Prostate gland (tissue), 2 donors: ENCODE measurements around the gene CSNK1A1L. TPM values are rescaled to one million over a fixed set of nuclear protein-coding genes. Genes with fewer than 3 reads are reported as not detected.

Experiments used
- DNase-seq: peaks from one replicate; pipeline ENCODE4 v3.0.0-alpha.2; 2019; ENCODE audit warnings: low spot score
- H3K27ac ChIP-seq, 2 donors: fragments of 200-600 bp; sonication (generic); 2 replicates each; pipeline ENCODE4 v1.5.1; 2017 to 2019
- H3K27me3 ChIP-seq: fragments of 200-600 bp; sonication (generic); replicated peaks from 2 replicates; pipeline ENCODE4 v1.5.1; 2019; ENCODE audit not compliant: insufficient read depth
- H3K36me3 ChIP-seq, 2 donors: fragments of 200-600 bp; sonication (generic); 1 replicate in 1 of 2; 2 replicates in 1 of 2; pipeline versions ENCODE4 v1.5.1 to v1.8.1; 2017 to 2019
- H3K4me1 ChIP-seq: fragments of 200-600 bp; sonication (generic); replicated peaks from 2 replicates; pipeline ENCODE4 v1.5.1; 2019
- H3K4me3 ChIP-seq, 2 donors: fragments of 200-600 bp; sonication (generic); 2 replicates each; pipeline ENCODE4 v1.5.1; 2017 to 2019
- H3K9me3 ChIP-seq: fragments of 200-600 bp; sonication (generic); 2 replicates; pipeline ENCODE4 v1.5.1; 2017
- CTCF ChIP-seq, 4 experiments: fragments of 200-600 bp in 2 of 4; fragments of 450-650 bp in 2 of 4; sonication (generic) in 2 of 4; IDR thresholded peaks; 1 replicate in 3 of 4; 2 replicates in 1 of 4; pipeline ENCODE4 v1.5.1; 2016 to 2019; ENCODE audit warnings: antibody characterized with exemption in 4 of 4, mild to moderate bottlenecking in 2 of 4, moderate library complexity in 2 of 4
- POLR2A ChIP-seq: fragments of 450-650 bp; IDR thresholded peaks from one replicate; pipeline ENCODE4 v1.6.1; 2016; ENCODE audit warnings: antibody characterized with exemption, mild to moderate bottlenecking
- POLR2AphosphoS5 ChIP-seq: sonication (generic); formaldehyde crosslinking; IDR thresholded peaks from one replicate; pipeline ENCODE4 v1.6.1; 2017; ENCODE audit warnings: antibody characterized with exemption
- WGBS: methylation state at CpG from one replicate; pipeline ENCODE4 v1.1.5; 2018; 5-methylcytosine and 5-hydroxymethylcytosine counted together
- intact Hi-C: fragments of 100-400 bp; cut with DNase I; formaldehyde crosslinking; loops from one replicate; pipeline ENCODE4 v1.14.2; 2022
- total RNA-seq, 2 donors: library from RNA; depleted of rRNA; stranded (reverse); fragments of >200 nt; gene quantifications; one replicate each; pipeline ENCODE4 v1.1.0, GENCODE V29; 2016

The CSNK1A1L gene
- total RNA-seq, 2 donors from 2014 or later: 1.6 TPM; not detected in 1

- Histone ChIP-seq H3K9me3 (no peaks in the 10 kb centered on the region), H3K4me3 (no peak overlapping the region), H3K4me1 (no peaks in the 10 kb centered on the region), H3K36me3 (no peaks in the 10 kb centered on the region), H3K27me3 (no peaks in the 10 kb centered on the region), H3K27ac (no peak overlapping the region)
- 77% methylated on average over 4 of the region's 4 CpGs for WGBS
- no peak for TF ChIP-seq POLR2A
- no peak for TF ChIP-seq POLR2AphosphoS5
- TF ChIP-seq CTCF (IDR thresholded peaks at IDR 0.05): no peak
- DNase-seq: no peak
- intact Hi-C loops: no loop called here
Measured at GRCh38 chr13:37102896-37103295, 2.6 kb downstream of the CSNK1A1L start.

- Histone ChIP-seq H3K36me3 (no peaks in the 10 kb centered on the region), H3K4me1 (no peaks in the 10 kb centered on the region), H3K4me3 (no peak overlapping the region), H3K9me3 (no peaks in the 10 kb centered on the region), H3K27ac (no peak overlapping the region), H3K27me3 (no peaks in the 10 kb centered on the region)
- intact Hi-C loops: no loop called here
- 40% methylated on average over 1 of the region's 1 CpG for WGBS
- no peak for DNase-seq
- TF ChIP-seq CTCF (IDR thresholded peaks at IDR 0.05): no peak
- no peak for TF ChIP-seq POLR2A
- no peak for TF ChIP-seq POLR2AphosphoS5
Measured at GRCh38 chr13:37101201-37101600, 4.3 kb downstream of the CSNK1A1L start.

GRCh38 chr13:37100731-37101130 lies 4.7 kb downstream of the CSNK1A1L start:
- intact Hi-C loops: no loop called here
- no peak for TF ChIP-seq POLR2A
- TF ChIP-seq CTCF (IDR thresholded peaks at IDR 0.05): no peak
- no peak for TF ChIP-seq POLR2AphosphoS5
- H3K4me1 ChIP-seq: no peaks in the 10 kb centered on the region

GRCh38 chr13:37097076-37097475 lies 8.4 kb downstream of the CSNK1A1L start:
- no peak overlapping the region for H3K4me3 ChIP-seq
- no peaks in the 10 kb centered on the region for H3K9me3 ChIP-seq
- H3K36me3 ChIP-seq: no peaks in the 10 kb centered on the region
- intact Hi-C loops: no loop called here
- WGBS: 69% methylated on average over 4 of the region's 4 CpGs
- H3K27ac ChIP-seq: no peak overlapping the region
- no peaks in the 10 kb centered on the region for H3K27me3 ChIP-seq
- no peaks in the 10 kb centered on the region for H3K4me1 ChIP-seq
- TF ChIP-seq CTCF (IDR thresholded peaks at IDR 0.05) (no peak), POLR2AphosphoS5 (no peak), POLR2A (no peak)
- no peak for DNase-seq

More at GRCh38 chr13:37100731-37101130, 4.7 kb downstream of the CSNK1A1L start:
- H3K27ac ChIP-seq: no peak overlapping the region
- no peaks in the 10 kb centered on the region for H3K27me3 ChIP-seq
- H3K4me3 ChIP-seq: no peak overlapping the region
- H3K36me3 ChIP-seq: no peaks in the 10 kb centered on the region
- DNase-seq: no peak
- no peaks in the 10 kb centered on the region for H3K9me3 ChIP-seq

- Histone ChIP-seq H3K27ac (no peak overlapping the region), H3K9me3 (no peaks in the 10 kb centered on the region), H3K27me3 (no peaks in the 10 kb centered on the region), H3K4me3 (no peak overlapping the region), H3K36me3 (no peaks in the 10 kb centered on the region), H3K4me1 (no peaks in the 10 kb centered on the region)
- no peak for DNase-seq
- WGBS: 90% methylated on average over 4 of the region's 4 CpGs
- intact Hi-C loops: no loop called here
- no peak for TF ChIP-seq POLR2AphosphoS5
- TF ChIP-seq CTCF (IDR thresholded peaks at IDR 0.05): no peak
- TF ChIP-seq POLR2A: no peak
Measured at GRCh38 chr13:37094840-37095239, 10.6 kb downstream of the CSNK1A1L start.
